MM.1S (cell line): Measurements from ENCODE around the gene ACTC1.

Experiments
- DNase-seq: peaks from one replicate; pipeline ENCODE4 v3.0.0-alpha.2; 2015
- H2AFZ ChIP-seq: fragments of 300-600 bp; sonication (generic); 2 replicates; pipeline ENCODE4 v1.6.0; 2016; ENCODE audit warnings: antibody characterized with exemption, low read length
- H3F3A ChIP-seq: fragments of 300-600 bp; sonication (generic); 2 replicates; pipeline ENCODE4 v1.6.1; 2016; ENCODE audit warnings: mild to moderate bottlenecking, antibody characterized with exemption, low read length, moderate library complexity, mixed read lengths; ENCODE audit not compliant: insufficient read depth
- H3K27ac ChIP-seq: fragments of 300-600 bp; sonication (generic); 2 replicates; pipeline ENCODE4 v1.5.1; 2016; ENCODE audit warnings: mild to moderate bottlenecking, low read length
- H3K27me3 ChIP-seq: fragments of 300-600 bp; sonication (generic); replicated peaks from 2 replicates; pipeline ENCODE4 v1.6.0; 2016; ENCODE audit warnings: low read length; ENCODE audit not compliant: insufficient read depth
- H3K36me3 ChIP-seq: fragments of 300-600 bp; sonication (generic); replicated peaks from 2 replicates; pipeline ENCODE4 v1.6.1; 2016; ENCODE audit warnings: mild to moderate bottlenecking, low read length, mixed read lengths; ENCODE audit not compliant: insufficient read depth
- H3K4me1 ChIP-seq: fragments of 300-600 bp; sonication (generic); 2 replicates; pipeline ENCODE4 v1.6.1; 2016; ENCODE audit warnings: low read length, mixed read lengths
- H3K4me2 ChIP-seq: fragments of 300-600 bp; sonication (generic); 2 replicates; pipeline ENCODE4 v1.6.0; 2016; ENCODE audit warnings: low read depth, low read length
- H3K4me3 ChIP-seq: fragments of 300-600 bp; sonication (generic); 2 replicates; pipeline ENCODE4 v1.5.1; 2016; ENCODE audit warnings: low read length, mixed read lengths
- H3K79me2 ChIP-seq: fragments of 300-600 bp; sonication (generic); 2 replicates; pipeline ENCODE4 v1.6.1; 2016; ENCODE audit warnings: mixed run types, low read length, mixed read lengths
- H3K9ac ChIP-seq: fragments of 300-600 bp; sonication (generic); 2 replicates; pipeline ENCODE4 v1.6.1; 2016; ENCODE audit warnings: low read length, mixed read lengths
- H3K9me2 ChIP-seq: fragments of 300-600 bp; sonication (generic); replicated peaks from 2 replicates; pipeline ENCODE4 v1.6.1; 2016; ENCODE audit warnings: mild to moderate bottlenecking, low read length, mixed read lengths; ENCODE audit not compliant: insufficient read depth
- H3K9me3 ChIP-seq: fragments of 300-600 bp; sonication (generic); replicated peaks from 2 replicates; pipeline ENCODE4 v1.6.1; 2016; ENCODE audit warnings: mild to moderate bottlenecking, low read length, mixed read lengths; ENCODE audit not compliant: insufficient read depth
- H4K20me1 ChIP-seq: fragments of 300-600 bp; sonication (generic); 2 replicates; pipeline ENCODE4 v1.6.1; 2016; ENCODE audit warnings: mild to moderate bottlenecking, low read length, moderate library complexity, mixed read lengths; ENCODE audit not compliant: insufficient read depth
- CTCF ChIP-seq: fragments of 300-600 bp; sonication (generic); IDR thresholded peaks from 2 replicates; pipeline ENCODE4 v1.5.1; 2016; ENCODE audit warnings: antibody characterized with exemption, low read length, mixed read lengths
- EZH2 ChIP-seq: fragments of 300-600 bp; sonication (generic); optimal IDR thresholded peaks from 2 replicates; pipeline ENCODE3; 2017; ENCODE audit warnings: low read depth, mild to moderate bottlenecking, antibody characterized with exemption, low read length, mixed read lengths
- EZH2phosphoT487 ChIP-seq: fragments of 300-600 bp; sonication (generic); IDR thresholded peaks from 2 replicates; pipeline ENCODE4 v1.6.1; 2018; ENCODE audit warnings: antibody characterized with exemption, low read length

Gene ACTC1

GRCh38 chr15:34804776-34805175 is 9.4 kb upstream of the ACTC1 start:
- no peaks in the 10 kb centered on the region for H3K27me3 ChIP-seq
- no peaks in the 10 kb centered on the region for H4K20me1 ChIP-seq
- no peak for DNase-seq
- H3K9me2 ChIP-seq = no peaks in the 10 kb centered on the region
- H2AFZ ChIP-seq = no peak overlapping the region
- no peak overlapping the region for H3K9ac ChIP-seq
- no peaks in the 10 kb centered on the region for H3K36me3 ChIP-seq
- no peaks in the 10 kb centered on the region for H3K9me3 ChIP-seq
- peaks cover 6% of the 10 kb centered on the region; the same call in 1 of the 2 replicates for H3K4me1 ChIP-seq
- no peak overlapping the region for H3K27ac ChIP-seq
- TF ChIP-seq EZH2phosphoT487 (no peak), CTCF (no peak), EZH2 (no peak)
- H3K79me2 ChIP-seq = no peaks in the 10 kb centered on the region
- no peaks in the 10 kb centered on the region for H3F3A ChIP-seq
- no peak overlapping the region for H3K4me2 ChIP-seq
- H3K4me3 ChIP-seq = no peak overlapping the region

- Histone ChIP-seq H3F3A (no peaks in the 10 kb centered on the region), H3K4me3 (no peak overlapping the region), H3K4me1 (no peaks in the 10 kb centered on the region), H2AFZ (no peak overlapping the region), H3K9me3 (no peaks in the 10 kb centered on the region), H3K27me3 (no peaks in the 10 kb centered on the region), H3K9ac (no peak overlapping the region), H3K27ac (no peak overlapping the region), H3K79me2 (no peaks in the 10 kb centered on the region), H3K9me2 (no peaks in the 10 kb centered on the region), H4K20me1 (no peaks in the 10 kb centered on the region), H3K4me2 (no peak overlapping the region), H3K36me3 (no peaks in the 10 kb centered on the region)
- DNase-seq = no peak
- TF ChIP-seq CTCF (no peak), EZH2 (no peak), EZH2phosphoT487 (no peak)
These were observed 8.8 kb upstream of the ACTC1 start for GRCh38 chr15:34804113-34804512.

GRCh38 chr15:34802803-34803750 is 7.7 kb upstream of the ACTC1 start:
- Histone ChIP-seq H3F3A (no peaks in the 10 kb centered on the region), H3K27ac (no peak overlapping the region), H3K36me3 (no peaks in the 10 kb centered on the region), H3K4me2 (no peak overlapping the region), H2AFZ (no peak overlapping the region), H3K4me1 (no peaks in the 10 kb centered on the region), H3K4me3 (no peak overlapping the region), H3K9me3 (no peaks in the 10 kb centered on the region), H3K9ac (no peak overlapping the region), H3K9me2 (no peaks in the 10 kb centered on the region), H3K27me3 (no peaks in the 10 kb centered on the region), H3K79me2 (no peaks in the 10 kb centered on the region), H4K20me1 (no peaks in the 10 kb centered on the region)
- no peak for TF ChIP-seq EZH2
- no peak for TF ChIP-seq CTCF
- TF ChIP-seq EZH2phosphoT487 = no peak
- no peak for DNase-seq
